Measurements from ENCODE around the gene DCHS1. TPM values are rescaled to one million over a fixed set of nuclear protein-coding genes. Genes with fewer than 3 reads are reported as not detected.

The DCHS1 gene
- total RNA-seq, 1 donor from 2014 or later: 156 TPM

DNA sequence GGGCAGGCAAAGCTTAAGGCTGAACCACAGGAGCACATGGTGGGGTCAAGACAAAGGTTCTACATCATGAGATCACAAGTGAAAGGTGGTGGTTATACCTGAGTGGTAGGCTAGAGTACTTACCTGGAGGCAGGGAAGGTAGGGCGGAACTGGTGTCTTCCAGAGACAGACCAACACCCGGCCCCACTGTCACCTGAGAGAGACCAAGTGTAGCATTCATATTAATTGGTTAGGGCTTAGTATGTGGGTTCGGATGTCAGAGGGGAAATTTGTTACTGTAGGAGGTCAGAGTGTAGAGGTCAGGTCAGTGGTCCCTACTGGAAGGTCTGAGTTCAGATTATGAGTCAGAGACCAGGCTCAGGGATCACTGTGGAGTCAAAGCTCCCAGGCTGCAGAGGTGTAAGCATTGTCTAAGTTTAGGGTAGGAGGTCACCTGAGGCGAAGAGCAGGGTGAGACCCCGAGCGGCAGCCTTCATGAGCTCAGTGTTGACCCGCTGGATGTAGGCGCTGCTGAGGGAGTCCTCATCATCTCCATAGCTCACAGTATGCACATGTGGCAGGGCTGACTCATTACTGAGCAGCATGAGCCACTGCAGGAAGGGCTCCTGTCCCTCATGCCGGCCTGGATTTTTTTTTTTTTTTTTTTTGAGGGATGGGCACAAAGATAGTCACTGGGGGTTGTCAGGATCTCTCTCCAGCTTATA lies 39.6 kb downstream of the DCHS1 start:
- Mint-ChIP-seq H3K4me1 (ENCODE audit: unreplicated experiment) (peaks cover 5% of the 10 kb centered on the region), H3K27me3 (ENCODE audit: unreplicated experiment) (peaks cover 7% of the 10 kb centered on the region), H3K27ac (ENCODE audit: unreplicated experiment) (peak overlapping the region; percentile 19), H3K9me3 (ENCODE audit: unreplicated experiment) (no peaks in the 10 kb centered on the region), H3K4me3 (ENCODE audit: unreplicated experiment) (peak overlapping the region; percentile 75), H3K36me3 (ENCODE audit: low read depth, unreplicated experiment) (peaks cover 17% of the 10 kb centered on the region)
- TF ChIP-seq, protein P1, sequence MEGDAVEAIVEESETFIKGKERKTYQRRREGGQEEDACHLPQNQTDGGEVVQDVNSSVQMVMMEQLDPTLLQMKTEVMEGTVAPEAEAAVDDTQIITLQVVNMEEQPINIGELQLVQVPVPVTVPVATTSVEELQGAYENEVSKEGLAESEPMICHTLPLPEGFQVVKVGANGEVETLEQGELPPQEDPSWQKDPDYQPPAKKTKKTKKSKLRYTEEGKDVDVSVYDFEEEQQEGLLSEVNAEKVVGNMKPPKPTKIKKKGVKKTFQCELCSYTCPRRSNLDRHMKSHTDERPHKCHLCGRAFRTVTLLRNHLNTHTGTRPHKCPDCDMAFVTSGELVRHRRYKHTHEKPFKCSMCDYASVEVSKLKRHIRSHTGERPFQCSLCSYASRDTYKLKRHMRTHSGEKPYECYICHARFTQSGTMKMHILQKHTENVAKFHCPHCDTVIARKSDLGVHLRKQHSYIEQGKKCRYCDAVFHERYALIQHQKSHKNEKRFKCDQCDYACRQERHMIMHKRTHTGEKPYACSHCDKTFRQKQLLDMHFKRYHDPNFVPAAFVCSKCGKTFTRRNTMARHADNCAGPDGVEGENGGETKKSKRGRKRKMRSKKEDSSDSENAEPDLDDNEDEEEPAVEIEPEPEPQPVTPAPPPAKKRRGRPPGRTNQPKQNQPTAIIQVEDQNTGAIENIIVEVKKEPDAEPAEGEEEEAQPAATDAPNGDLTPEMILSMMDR (IDR thresholded peaks at IDR 0.05; ENCODE audit: unreplicated experiment): no peak
- no peak for DNase-seq (ENCODE audit: low spot score)

DNA sequence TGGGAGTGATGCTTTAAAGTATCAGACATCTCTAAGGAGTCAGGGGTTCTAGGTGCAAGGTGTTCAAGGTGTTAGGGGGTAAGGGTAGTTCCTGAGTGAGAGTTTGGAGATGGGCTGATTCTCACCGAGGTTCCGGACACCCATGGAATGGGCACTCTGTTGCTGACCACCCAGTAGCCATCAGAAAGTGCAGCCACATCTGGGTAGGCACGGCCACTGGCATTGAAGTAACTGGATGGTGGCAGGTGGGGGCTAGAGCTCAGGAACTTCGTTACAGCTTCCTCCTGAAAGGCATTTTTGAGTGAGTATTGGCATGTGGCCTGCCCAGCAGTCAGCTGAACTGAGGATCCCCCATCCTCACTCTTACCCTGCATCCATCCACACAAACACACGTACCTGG lies 40.6 kb downstream of the DCHS1 start:
- Mint-ChIP-seq H3K9me3 (ENCODE audit: unreplicated experiment) (no peaks in the 10 kb centered on the region), H3K4me1 (ENCODE audit: unreplicated experiment) (peaks cover 5% of the 10 kb centered on the region), H3K27me3 (ENCODE audit: unreplicated experiment) (peaks cover 7% of the 10 kb centered on the region), H3K36me3 (ENCODE audit: low read depth, unreplicated experiment) (peaks cover 26% of the 10 kb centered on the region), H3K27ac (ENCODE audit: unreplicated experiment) (no peak overlapping the region), H3K4me3 (ENCODE audit: unreplicated experiment) (no peak overlapping the region)
- TF ChIP-seq, protein P1 (IDR thresholded peaks at IDR 0.05; ENCODE audit: unreplicated experiment): no peak
- no peak for DNase-seq (ENCODE audit: low spot score)

DNA sequence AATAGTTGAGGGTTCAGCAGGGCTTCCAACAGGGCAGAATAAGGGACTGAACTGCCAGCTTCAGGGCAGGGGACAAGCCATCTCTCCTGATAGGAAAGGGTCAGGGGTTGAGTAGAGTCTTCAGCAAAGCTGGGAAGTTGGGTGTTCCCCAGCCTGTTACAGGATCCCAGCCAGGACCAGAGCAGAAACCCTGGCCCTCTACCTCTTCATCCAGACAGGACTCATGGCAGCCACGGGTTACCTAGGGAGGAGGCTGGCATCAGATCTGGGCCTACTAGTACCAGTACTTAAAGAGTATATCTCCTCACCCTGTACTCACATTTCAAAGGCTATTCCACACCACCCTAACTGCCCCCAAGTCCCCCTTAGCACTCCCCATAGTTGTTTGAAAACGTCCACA lies 41.2 kb downstream of the DCHS1 start:
- no peak overlapping the region for H3K27ac Mint-ChIP-seq (ENCODE audit: unreplicated experiment)
- DNase-seq (ENCODE audit: low spot score): no peak
- peak overlapping the region; percentile 5 for H3K4me3 Mint-ChIP-seq (ENCODE audit: unreplicated experiment)
- no peaks in the 10 kb centered on the region for H3K9me3 Mint-ChIP-seq (ENCODE audit: unreplicated experiment)
- TF ChIP-seq, protein P1 (IDR thresholded peaks at IDR 0.05; ENCODE audit: unreplicated experiment): no peak
- peaks cover 10% of the 10 kb centered on the region for H3K27me3 Mint-ChIP-seq (ENCODE audit: unreplicated experiment)
- peaks cover 32% of the 10 kb centered on the region for H3K36me3 Mint-ChIP-seq (ENCODE audit: low read depth, unreplicated experiment)
- peaks cover 10% of the 10 kb centered on the region for H3K4me1 Mint-ChIP-seq (ENCODE audit: unreplicated experiment)

DNA sequence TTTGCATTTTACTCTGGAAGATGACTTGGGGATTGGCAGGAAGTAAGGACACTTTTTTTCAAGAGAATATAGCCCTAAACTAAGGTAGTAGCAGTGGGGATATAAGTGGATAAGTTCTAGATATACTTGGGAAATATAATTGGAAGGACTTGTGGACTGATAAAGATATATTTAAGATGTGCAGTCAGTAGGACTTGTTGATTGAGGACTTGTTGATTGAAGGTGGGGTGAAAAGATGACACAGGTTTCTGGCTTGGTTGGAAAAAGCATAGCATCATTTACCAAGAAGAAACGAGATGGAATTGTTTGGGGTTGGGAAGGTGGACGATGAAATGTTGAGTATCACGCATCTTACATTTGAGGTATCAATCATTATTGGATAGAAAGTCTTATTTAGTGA lies 42.1 kb downstream of the DCHS1 start:
- H3K9me3 Mint-ChIP-seq (ENCODE audit: unreplicated experiment): no peaks in the 10 kb centered on the region
- no peak overlapping the region for H3K27ac Mint-ChIP-seq (ENCODE audit: unreplicated experiment)
- peaks cover 15% of the 10 kb centered on the region for H3K4me1 Mint-ChIP-seq (ENCODE audit: unreplicated experiment)
- no peak overlapping the region for H3K4me3 Mint-ChIP-seq (ENCODE audit: unreplicated experiment)
- TF ChIP-seq, protein P1 (IDR thresholded peaks at IDR 0.05; ENCODE audit: unreplicated experiment): no peak
- no peak for DNase-seq (ENCODE audit: low spot score)
- H3K36me3 Mint-ChIP-seq (ENCODE audit: low read depth, unreplicated experiment): peaks cover 41% of the 10 kb centered on the region
- peaks cover 11% of the 10 kb centered on the region for H3K27me3 Mint-ChIP-seq (ENCODE audit: unreplicated experiment)

DNA sequence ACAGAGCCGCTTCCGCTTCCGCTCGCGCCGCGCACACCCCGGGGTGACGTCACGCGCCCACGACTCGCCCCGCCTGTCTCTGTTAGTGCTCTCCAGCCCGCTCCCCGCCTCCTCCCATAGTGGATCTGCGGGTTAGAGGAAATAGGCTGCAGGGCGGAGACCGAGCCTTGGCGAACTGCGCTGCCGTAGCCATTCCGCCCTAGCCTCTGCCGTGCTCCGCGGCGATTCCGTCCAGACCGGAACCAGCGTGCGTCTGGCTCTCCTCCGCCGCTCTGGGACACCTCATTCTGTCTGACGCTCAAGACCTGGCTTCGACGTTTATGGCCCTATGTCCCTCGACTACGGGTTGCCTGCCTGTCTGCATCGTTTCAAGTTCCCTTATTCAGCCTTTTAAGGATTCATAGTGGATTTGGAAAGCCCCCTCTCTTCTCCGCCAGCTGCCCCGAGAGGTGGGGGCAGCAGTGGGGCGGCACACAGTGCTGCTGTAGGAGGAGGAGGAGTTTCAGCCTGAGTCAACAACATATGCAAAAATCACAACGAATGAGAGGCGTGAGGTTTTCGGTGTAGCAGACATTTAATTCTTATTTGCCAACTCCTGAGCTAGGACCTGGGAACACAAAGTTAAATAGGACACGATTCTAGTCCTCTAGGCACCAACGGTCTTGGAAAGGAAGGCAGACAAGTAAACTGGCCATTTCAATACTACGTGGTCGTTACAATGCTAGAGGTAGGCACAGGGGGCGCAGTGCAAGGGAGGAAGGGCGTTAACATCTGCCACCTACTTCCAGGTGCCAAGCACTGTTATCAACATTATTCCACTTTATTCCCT lies 43.2 kb downstream of the DCHS1 start, which contains the start of gene TAF10:
Gene TAF10, minus strand, starts transcription at position 4 of the 829 bp plus-strand sequence. CDS start 27 bp downstream, outside the sequence.
- Mint-ChIP-seq H3K4me3 (ENCODE audit: unreplicated experiment) (peak within 1 kb of the TSS; percentile 90), H3K27ac (ENCODE audit: unreplicated experiment) (peak within 1 kb of the TSS; percentile 96), H3K4me1 (ENCODE audit: unreplicated experiment) (peaks cover 24% of the 10 kb centered on the region), H3K27me3 (ENCODE audit: unreplicated experiment) (peaks cover 9% of the 10 kb centered on the region), H3K9me3 (ENCODE audit: unreplicated experiment) (no peaks in the 10 kb centered on the region), H3K36me3 (ENCODE audit: low read depth, unreplicated experiment) (peaks cover 49% of the 10 kb centered on the region)
- TF ChIP-seq, protein P1 (IDR thresholded peaks at IDR 0.05; ENCODE audit: unreplicated experiment): peak; percentile 43
- DNase-seq (ENCODE audit: low spot score): peak; percentile 94

Measured in endothelial cell (in vitro differentiated cells).